Nephron (organoid): ENCODE results near the gene GNAS-AS1.

Source experiments
- H3K27ac Mint-ChIP-seq, 3 experiments: 2 replicates each; pipeline ENCODE4 v1.8.0; 2020; ENCODE audit warnings: mixed read lengths in 3 of 3, mild to moderate bottlenecking in 2 of 3, moderate library complexity in 1 of 3
- H3K27me3 Mint-ChIP-seq: 2 replicates; pipeline ENCODE4 v1.8.0; 2021; ENCODE audit warnings: low read depth, mild to moderate bottlenecking, moderate library complexity, mixed read lengths
- H3K36me3 Mint-ChIP-seq: 2 replicates; pipeline ENCODE4 v1.8.0; 2020; ENCODE audit warnings: low read depth, mixed read lengths
- H3K4me1 Mint-ChIP-seq: 2 replicates; pipeline ENCODE4 v1.8.0; 2020; ENCODE audit warnings: mixed read lengths
- H3K4me3 Mint-ChIP-seq, 3 experiments: 2 replicates each; pipeline ENCODE4 v1.8.0; 2020; ENCODE audit warnings: mild to moderate bottlenecking in 3 of 3, mixed read lengths in 3 of 3, moderate library complexity in 2 of 3
- H3K9me3 Mint-ChIP-seq: 2 replicates; pipeline ENCODE4 v1.8.0; 2020; ENCODE audit warnings: mixed read lengths
- CTCF ChIP-seq, 3 experiments: fragments of 200-600 bp; sonication (generic); IDR thresholded peaks; one replicate each; pipeline ENCODE4 v1.5.0; 2021; ENCODE audit warnings: antibody characterized with exemption in 3 of 3; ENCODE audit not compliant: unreplicated experiment in 3 of 3

The GNAS-AS1 gene

DNA sequence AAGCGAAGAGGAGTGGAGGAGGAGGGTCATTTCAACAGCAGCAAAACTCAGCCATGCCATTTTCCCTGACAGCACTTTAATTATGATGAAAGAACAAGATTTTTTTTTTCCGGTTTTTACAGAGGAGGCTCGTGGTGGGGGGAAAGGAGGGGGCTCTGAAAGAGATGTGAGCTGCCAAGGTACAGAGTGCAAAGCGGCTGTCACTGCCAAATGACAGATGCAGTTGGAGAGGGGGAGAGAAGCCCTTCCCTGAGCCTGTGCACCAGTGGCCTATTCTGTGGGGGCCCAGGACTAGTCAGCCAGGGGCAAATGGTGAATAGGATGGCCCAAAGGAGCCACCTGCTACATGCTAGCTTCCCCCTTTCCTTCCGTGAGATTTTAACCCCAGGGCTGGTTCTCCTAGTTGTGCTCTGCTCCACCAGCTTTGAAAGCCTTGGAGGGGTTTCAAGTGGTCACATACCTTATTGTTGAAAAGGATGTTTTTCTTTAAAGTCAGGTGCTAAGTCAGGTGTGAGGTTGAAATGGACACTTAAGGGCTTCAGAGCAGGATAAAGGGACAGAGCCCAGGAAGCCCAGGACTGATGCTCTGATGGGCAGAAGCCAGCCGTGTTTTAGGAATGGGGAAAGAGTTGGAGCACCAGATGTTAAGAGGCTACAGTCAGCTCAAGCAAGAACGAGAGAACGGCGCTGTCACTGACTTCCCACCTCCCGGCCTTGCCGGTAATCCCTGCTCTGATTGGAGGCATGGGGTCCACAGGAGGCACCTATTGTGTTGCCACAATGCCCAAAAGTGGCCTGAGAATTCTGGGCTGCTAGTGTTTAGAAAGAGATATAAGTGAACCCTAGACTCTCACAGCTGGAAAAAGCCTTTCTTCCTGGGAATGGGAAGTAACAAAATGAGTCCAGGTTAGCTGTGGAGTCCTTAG lies 26.6 kb upstream of the GNAS-AS1 start:
- H3K9me3 Mint-ChIP-seq = no peaks in the 10 kb centered on the region
- TF ChIP-seq CTCF (IDR thresholded peaks at IDR 0.05; ENCODE audit: unreplicated experiment in 3 of 3) = no peak
- no peak overlapping the region for H3K4me3 Mint-ChIP-seq
- H3K27ac Mint-ChIP-seq = peak overlapping the region in 2 of 3 experiments; percentile 27 to 68
- peaks cover 4% of the 10 kb centered on the region for H3K27me3 Mint-ChIP-seq
- peaks cover 38% of the 10 kb centered on the region for H3K4me1 Mint-ChIP-seq
- no peaks in the 10 kb centered on the region for H3K36me3 Mint-ChIP-seq

DNA sequence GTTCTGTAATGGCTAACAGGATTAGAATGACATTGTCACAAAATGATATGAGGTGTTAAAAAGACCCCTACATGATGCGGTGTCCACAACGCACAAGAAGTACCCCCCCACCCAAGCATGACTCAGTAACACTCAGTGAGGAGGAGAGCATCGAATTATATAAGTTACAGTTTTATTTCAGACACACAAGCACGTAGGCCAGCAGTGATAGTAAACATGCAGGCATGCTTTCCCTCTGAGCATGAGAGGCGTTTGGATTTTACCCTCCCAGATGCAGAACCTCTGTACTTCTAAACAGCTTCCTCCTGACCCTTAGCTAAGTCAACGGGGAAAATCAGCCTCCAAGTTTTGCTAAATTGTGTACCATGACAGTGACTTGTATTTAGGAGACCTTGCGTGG lies 25.7 kb upstream of the GNAS-AS1 start:
- peaks cover 36% of the 10 kb centered on the region for H3K4me1 Mint-ChIP-seq
- H3K9me3 Mint-ChIP-seq = no peaks in the 10 kb centered on the region
- H3K4me3 Mint-ChIP-seq = no peak overlapping the region
- TF ChIP-seq CTCF (IDR thresholded peaks at IDR 0.05; ENCODE audit: unreplicated experiment in 3 of 3) = no peak
- no peaks in the 10 kb centered on the region for H3K36me3 Mint-ChIP-seq
- H3K27me3 Mint-ChIP-seq = peaks cover 4% of the 10 kb centered on the region
- H3K27ac Mint-ChIP-seq = peak overlapping the region in 1 of 3 experiments; percentile 68

DNA sequence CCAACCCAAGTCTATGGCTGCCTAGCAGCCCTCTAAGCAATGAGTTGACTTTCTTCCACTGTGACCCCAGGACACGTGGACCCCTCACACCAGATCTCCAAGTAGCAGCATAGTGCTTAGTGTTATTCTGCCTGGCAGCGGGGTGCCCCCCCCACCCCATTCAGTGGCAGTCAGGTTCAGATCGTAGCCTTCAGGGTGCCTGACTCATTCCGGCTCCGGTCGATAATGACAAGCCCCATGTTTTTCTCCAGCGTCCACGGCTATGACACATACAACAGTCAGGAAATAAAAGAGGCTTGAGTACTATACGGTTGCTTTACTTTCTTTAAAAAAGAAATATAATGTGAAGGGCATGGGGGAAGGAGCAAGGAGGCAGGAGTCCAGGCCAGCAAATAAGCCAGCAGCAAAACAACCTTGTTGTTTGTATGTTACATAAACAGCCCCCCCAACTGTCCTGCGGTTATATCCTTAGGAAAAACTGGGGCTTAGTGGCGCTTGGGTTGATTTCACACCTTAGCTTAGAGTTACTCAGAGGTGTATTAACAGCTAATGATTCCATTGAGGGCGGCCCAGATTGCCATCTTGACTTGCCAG lies 24.9 kb upstream of the GNAS-AS1 start:
- H3K27me3 Mint-ChIP-seq = peaks cover 4% of the 10 kb centered on the region
- no peaks in the 10 kb centered on the region for H3K9me3 Mint-ChIP-seq
- no peak overlapping the region for H3K4me3 Mint-ChIP-seq
- no peaks in the 10 kb centered on the region for H3K36me3 Mint-ChIP-seq
- no peak overlapping the region for H3K27ac Mint-ChIP-seq
- TF ChIP-seq CTCF (IDR thresholded peaks at IDR 0.05; ENCODE audit: unreplicated experiment in 3 of 3) = no peak
- peaks cover 36% of the 10 kb centered on the region for H3K4me1 Mint-ChIP-seq

- peaks cover 4% of the 10 kb centered on the region for H3K27me3 Mint-ChIP-seq
- H3K4me1 Mint-ChIP-seq = peaks cover 36% of the 10 kb centered on the region
- H3K4me3 Mint-ChIP-seq = no peak overlapping the region
- no peaks in the 10 kb centered on the region for H3K9me3 Mint-ChIP-seq
- TF ChIP-seq CTCF (IDR thresholded peaks at IDR 0.05; ENCODE audit: unreplicated experiment in 3 of 3) = no peak
- H3K27ac Mint-ChIP-seq = no peak overlapping the region
- H3K36me3 Mint-ChIP-seq = no peaks in the 10 kb centered on the region
These were observed 24.4 kb upstream of the GNAS-AS1 start for GRCh38 chr20:58875111-58875510.

- H3K27ac Mint-ChIP-seq = no peak overlapping the region
- no peaks in the 10 kb centered on the region for H3K9me3 Mint-ChIP-seq
- H3K27me3 Mint-ChIP-seq = peaks cover 4% of the 10 kb centered on the region
- H3K4me3 Mint-ChIP-seq = no peak overlapping the region
- no peaks in the 10 kb centered on the region for H3K36me3 Mint-ChIP-seq
- H3K4me1 Mint-ChIP-seq = peaks cover 35% of the 10 kb centered on the region
- TF ChIP-seq CTCF (IDR thresholded peaks at IDR 0.05; ENCODE audit: unreplicated experiment in 3 of 3) = no peak
These were observed 23.8 kb upstream of the GNAS-AS1 start for GRCh38 chr20:58874469-58874868.
